ENCODE results near the gene APCDD1.
"Not testable (repeated sequence)": the region's sequence is repeated elsewhere in the genome, so short reads cannot be mapped to it uniquely, and the experiment has no call there.

- not testable (repeated sequence) for TF ChIP-seq POLR2A (IDR thresholded peaks at IDR 0.05); CTCF (IDR thresholded peaks at IDR 0.05 in 8 of 11, conservative IDR thresholded peaks at IDR 0.05 in 3 of 11); POLR2AphosphoS5 (IDR thresholded peaks at IDR 0.05)
These were observed 84.7 kb downstream of the APCDD1 start for GRCh38 chr18:10539124-10539523.

Measured in spleen (tissue), 7 donors.